HG03571 (cell line): ENCODE results near the gene SPEG.

Experiments
- ATAC-seq: cut with Tn5 transposase; IDR thresholded peaks from one replicate; pipeline ENCODE4 v1.9.1; 2021; ENCODE audit not compliant: unreplicated experiment

The SPEG gene

DNA sequence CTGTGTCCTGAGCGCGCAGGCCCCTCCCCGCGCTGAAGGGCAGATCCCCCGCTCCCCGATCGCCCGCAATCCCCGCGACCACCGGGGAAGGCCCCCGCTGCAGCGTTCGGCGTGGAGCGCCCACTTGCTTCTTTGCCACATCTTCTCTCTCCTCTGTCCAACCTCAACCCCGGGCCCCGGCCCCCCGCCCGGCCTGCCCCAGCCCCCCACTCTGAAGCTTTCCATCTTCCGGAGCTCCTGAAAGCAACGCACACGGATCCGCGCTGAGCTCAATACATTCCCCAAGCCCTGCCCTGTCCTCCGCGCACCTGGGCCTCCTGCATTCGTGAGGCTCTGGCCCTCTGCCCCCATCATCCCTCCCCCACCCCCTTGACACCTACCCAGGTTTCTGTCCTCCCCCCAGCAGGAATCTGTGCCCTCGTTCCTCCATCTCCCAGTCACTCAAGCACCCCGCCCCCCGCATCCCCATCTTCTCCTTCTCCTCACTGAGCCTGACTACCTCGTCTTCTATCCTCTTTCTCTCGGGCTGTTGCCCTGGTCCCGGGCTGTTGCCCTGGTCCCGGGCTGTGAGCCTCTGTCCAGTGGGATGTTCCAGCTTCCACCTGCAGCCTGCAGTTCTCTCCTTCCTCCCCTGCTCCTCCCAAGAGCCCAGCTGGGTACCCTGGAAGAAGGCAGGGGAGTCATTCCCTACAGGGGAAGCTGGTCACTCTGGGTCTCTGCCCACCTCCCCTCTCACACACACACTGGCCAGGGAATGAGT lies 7.8 kb downstream of the SPEG start:
- ATAC-seq: no peak

DNA sequence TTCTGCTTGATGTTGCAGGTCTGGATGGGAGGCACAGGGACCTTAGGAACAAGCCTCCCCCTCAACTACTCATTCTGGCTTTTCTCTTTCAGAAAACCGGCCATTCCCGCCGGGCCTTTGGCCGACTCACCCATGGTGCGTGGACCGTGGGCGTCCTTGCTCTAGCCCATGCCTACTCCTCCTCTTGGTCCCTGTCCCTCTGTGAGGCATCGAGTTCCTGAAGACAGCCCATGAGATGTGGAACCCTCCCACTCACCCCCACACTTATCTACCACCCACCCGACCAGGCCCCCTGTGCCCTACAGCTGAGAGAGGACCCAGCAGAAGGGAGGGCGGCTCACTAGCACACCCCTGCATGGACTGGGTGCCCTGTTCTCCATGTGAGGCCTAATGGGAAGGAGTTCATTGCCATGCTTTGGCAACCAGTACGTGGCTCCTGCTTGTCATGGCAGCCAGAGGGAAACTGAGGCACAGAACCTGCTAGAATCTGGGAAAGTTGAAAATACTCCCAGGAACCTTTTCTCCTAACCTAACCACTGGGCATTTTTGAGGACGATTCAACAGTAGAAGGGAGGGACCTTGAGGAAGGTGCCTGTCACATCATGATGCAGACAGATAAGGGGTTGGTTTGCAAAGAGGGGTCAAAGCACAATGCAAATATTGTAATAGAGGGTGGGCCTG lies 8.5 kb downstream of the SPEG start:
- no peak for ATAC-seq

DNA sequence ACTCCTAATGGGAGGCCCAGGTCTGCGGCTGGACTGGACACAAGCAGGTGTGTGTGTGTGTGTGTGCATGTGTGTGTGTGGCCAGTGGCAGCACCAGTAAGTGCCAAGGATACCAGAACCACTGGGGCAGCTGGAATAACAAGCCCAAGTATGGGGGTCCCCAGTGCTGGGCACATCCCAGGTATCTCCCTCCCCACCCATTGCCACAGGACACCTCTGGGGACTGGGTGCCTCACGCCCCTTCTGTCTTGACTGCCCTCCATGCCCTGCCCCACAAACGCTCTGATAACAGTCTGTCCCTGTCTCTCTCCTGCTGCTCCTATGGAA lies 9.0 kb downstream of the SPEG start:
- no peak for ATAC-seq

DNA sequence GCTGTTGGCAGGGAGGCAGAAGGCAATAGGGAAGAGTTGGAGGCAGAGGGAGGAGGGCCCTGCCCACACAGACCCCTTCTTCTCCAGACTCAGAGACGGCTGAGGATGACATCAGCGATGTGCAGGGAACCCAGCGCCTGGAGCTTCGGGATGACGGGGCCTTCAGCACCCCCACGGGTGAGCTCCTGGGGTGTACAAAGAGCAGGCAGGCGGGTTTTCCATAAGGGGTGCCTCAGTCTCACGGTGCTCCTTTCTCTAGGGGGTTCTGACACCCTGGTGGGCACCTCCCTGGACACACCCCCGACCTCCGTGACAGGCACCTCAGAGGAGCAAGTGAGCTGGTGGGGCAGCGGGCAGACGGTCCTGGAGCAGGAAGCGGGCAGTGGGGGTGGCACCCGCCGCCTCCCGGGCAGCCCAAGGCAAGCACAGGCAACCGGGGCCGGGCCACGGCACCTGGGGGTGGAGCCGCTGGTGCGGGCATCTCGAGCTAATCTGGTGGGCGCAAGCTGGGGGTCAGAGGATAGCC lies 10.0 kb downstream of the SPEG start:
- no peak for ATAC-seq

DNA sequence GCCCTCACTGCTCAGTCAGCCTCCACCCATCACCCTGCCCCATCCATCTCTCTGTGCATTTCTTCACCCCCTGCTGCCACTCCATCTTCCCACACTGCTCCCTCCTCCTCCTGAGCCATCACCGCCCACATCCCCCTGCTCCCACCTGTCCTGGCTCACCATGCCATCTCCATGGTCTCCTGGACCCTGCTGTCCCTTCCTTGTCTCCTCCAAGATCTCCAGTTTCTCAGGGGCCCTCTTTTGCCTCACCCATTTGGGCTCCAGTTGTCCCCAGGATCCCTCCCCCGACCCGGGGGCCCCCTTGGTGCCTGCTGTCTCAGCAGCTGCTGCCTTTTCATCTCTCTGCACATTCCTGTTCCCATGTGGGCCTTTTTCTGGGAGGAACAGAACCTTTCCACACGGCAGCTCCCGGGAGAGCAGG lies 10.6 kb downstream of the SPEG start:
- no peak for ATAC-seq

DNA sequence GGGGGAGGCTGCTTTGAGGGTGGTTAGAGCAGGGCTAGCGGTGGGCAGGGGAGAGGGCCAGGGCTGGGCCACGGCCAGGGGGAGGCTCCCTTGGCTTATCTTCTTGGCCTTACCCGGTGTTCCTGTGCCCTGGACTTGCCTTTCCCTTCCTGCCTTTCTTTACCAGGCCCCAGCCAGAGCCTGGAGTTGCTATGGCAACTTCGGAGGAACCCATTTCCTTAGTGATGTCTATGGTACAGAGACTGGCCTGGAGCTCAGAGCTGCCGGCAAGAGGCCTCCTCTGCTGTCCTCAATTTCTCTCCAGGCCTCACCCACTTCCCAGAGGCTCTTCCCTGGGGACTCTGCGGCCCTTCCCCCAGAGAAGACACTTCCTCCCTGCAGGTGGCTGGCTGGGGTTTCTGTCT lies 11.5 kb downstream of the SPEG start:
- ATAC-seq: no peak

DNA sequence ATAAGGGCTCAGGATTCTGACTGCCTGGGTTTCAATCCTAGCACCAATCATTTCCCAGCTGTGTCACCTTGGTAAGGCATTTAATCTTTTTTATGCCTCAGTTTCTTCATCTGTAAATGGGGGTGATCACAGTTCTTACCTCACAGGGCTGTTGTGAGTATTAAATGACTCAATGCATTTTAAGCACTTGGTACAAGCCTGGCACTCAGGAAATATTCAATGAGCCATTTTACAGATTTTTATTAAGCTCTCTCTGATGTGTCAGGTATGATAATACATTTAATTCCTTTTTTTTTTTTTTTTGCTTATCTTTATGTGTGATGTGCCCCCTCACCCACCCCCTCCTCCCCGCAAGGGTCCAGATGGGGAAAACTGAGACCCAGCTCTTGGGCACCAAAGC lies 12.0 kb downstream of the SPEG start:
- no peak for ATAC-seq

DNA sequence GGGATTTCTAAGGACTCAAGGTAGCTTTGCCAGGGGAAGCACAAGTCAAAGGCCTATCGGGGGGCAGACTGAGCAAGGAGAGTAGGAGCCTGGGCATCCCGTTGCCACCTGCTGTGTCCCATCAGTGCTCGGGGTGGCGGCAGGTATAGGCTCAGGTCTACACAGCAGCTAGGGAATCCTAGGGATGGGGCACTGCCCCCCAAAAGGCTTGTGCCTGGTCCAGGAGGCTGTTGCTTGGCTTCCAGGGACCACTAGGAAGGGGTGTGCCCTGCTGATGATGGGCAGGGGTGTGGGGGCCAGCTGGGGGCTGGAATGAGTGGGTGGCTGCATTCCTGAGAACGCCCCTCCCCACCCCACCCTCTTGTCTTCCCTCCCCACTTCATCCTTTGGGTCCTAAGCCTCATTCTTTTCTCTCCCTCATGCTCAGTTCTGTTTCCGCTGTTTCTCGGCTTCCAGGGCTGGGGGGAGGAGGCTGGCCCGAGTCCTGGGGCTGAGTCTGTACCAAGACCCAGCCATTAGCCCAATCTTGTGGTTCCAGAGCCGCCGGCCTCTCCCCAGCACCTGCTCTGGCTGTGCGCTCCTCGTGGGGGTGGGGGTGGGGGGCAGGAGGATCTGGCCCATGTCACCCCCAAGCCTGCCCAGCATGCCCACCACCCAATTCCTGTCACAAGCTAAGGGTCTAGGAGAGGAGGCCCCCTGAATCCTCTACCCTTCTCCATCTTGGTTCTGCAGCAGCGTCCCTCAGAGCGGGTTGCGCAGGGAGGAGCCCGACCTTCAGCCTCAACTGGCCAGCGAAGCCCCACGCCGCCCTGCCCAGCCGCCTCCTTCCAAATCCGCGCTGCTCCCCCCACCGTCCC lies 12.8 kb downstream of the SPEG start:
- ATAC-seq: no peak

DNA sequence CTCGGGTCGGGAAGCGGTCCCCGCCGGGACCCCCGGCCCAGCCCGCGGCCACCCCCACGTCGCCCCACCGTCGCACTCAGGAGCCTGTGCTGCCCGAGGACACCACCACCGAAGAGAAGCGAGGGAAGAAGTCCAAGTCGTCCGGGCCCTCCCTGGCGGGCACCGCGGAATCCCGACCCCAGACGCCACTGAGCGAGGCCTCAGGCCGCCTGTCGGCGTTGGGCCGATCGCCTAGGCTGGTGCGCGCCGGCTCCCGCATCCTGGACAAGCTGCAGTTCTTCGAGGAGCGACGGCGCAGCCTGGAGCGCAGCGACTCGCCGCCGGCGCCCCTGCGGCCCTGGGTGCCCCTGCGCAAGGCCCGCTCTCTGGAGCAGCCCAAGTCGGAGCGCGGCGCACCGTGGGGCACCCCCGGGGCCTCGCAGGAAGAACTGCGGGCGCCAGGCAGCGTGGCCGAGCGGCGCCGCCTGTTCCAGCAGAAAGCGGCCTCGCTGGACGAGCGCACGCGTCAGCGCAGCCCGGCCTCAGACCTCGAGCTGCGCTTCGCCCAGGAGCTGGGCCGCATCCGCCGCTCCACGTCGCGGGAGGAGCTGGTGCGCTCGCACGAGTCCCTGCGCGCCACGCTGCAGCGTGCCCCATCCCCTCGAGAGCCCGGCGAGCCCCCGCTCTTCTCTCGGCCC lies 13.6 kb downstream of the SPEG start:
- ATAC-seq: no peak

DNA sequence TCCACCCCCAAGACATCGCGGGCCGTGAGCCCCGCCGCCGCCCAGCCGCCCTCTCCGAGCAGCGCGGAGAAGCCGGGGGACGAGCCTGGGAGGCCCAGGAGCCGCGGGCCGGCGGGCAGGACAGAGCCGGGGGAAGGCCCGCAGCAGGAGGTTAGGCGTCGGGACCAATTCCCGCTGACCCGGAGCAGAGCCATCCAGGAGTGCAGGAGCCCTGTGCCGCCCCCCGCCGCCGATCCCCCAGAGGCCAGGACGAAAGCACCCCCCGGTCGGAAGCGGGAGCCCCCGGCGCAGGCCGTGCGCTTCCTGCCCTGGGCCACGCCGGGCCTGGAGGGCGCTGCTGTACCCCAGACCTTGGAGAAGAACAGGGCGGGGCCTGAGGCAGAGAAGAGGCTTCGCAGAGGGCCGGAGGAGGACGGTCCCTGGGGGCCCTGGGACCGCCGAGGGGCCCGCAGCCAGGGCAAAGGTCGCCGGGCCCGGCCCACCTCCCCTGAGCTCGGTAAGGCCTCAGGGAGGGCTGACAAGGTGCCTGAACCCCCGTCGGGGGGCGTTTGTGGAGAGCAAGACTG lies 14.2 kb downstream of the SPEG start:
- ATAC-seq: no peak

DNA sequence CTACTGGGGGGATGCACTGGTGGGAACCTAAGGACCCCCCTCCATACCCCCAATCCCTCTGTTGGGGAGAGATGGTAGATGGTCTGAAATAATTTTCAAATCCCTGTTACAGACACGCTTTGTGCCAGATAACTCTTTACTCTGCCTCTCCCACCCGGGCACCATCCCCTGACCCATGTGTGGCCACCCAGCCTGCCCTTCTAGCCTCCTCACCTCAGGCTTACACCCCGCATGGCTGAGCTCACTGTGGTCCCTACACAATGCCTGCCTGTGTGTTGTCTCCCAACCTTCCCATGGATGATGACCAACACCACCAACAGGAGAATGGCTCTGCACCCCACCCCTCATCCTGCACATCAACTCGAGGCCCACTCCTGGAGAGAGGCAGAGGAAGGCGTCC lies 15.0 kb downstream of the SPEG start:
- no peak for ATAC-seq

DNA sequence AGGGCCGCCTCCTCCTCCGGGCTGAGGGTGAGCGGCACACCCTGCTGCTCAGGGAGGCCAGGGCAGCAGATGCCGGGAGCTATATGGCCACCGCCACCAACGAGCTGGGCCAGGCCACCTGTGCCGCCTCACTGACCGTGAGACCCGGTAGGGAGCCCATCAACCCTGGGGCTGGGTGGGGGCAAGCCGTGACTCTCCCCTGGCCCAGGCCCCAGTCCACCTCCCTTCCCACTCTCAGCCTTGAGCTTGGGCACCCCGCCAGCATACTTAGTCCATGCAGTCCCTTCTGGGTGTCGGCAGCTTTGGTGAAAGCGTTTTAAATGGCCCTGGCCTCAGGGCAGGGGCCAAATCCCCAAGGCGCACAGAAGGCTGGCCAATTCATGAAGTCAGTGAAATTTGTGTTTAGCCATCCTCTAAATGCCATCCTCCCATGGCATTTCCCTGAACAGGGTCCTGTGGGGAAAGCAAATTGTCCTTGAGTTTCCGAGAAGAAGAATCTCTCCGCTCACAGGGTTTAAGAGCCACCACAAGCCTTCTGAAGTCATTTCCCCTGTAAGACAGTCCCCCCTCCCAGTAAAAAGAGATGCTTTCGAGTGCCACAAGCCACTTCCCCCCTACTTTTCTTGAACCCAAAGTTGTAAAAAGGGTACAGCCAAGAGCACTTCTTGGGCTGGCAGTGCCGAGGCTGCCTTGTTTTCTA lies 17.2 kb downstream of the SPEG start:
- no peak for ATAC-seq

DNA sequence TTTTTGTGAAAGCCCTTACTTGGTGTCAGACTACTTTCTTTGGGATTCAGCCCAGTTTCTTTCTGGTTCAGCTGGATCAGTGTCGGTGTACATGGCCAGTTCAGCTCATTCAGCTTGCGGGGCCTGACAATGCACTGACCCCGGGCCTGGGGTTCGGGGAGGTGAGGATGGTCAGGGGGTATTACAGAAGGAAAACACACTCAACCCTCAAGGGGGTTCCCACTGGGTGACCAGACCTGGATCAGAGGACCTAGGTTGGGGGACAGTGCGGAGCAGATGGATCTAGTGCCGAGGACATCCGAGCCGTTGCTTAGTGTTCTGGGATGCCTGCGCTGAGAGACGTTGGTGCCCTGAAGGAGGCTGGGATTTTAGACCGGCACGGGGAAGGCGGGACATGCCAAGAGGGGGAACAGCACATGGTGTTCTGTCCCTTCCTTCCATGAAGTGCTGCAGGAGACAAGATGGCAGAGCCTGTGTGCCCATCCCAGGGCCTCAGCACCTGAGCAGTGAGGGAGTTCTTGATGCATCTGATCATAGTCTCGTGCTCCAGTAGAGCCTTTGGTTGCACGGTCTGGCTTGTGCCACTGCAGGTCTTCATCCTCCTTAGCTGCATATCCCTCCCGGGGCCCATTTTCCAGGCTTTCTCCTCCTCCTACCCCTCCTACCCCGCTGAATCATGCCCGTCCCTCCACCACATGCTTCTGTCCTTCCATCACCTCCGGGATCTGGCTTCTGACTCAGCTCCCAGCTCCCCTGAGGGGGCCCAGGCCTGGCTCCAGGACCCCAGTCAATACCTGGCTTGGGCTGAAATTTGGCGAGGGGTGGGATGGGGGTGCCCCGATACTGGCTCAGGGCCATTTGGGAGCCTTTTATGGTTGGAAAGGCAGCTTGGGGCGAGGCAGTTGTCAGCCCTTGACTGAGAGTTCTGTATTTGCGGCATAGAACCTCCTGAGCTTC lies 18.0 kb downstream of the SPEG start:
- no peak for ATAC-seq

DNA sequence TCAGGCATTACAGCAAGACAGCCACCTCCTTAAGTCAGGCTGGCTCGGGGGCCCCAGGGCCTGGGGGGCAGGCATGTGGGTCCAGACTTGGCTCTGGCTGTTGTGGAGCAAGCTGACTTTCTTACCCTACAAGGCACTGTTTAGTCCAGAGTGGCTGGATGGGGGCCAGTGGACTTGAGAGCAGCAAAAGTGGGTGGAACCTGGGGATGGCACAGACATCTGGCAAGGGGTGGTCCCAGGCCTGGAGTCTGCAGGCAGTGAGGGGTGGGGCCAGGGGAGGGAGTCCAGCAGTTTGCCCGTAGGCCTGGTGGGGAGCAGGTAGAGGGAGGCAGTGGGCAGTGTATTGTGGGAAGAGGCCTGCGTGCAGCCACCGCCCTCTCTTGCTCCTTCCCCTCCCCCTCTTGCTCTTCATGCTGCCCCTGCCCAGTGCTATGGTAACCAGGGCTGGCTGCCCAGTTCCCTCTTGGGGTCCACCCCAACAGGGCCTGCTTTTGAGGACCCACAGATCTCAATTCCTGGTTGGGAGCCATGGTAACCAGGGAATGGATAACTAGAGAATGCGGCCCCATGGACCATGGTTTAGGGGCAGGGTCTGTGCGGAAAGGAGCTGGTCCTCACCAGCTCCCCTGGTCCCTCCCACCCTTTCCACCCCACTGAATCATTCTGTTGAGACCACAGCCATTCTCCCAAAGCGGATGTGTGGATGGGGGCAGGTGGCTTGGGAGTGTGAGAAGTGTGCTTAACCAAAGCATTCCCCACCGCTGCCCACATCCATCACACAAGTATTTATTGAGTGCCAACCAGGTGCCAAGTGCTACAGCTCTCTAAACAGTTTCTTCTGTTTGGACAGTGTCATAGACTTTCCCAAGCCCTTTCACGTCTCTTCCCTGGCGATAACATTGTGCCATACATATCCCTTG lies 19.3 kb downstream of the SPEG start:
- no peak for ATAC-seq

DNA sequence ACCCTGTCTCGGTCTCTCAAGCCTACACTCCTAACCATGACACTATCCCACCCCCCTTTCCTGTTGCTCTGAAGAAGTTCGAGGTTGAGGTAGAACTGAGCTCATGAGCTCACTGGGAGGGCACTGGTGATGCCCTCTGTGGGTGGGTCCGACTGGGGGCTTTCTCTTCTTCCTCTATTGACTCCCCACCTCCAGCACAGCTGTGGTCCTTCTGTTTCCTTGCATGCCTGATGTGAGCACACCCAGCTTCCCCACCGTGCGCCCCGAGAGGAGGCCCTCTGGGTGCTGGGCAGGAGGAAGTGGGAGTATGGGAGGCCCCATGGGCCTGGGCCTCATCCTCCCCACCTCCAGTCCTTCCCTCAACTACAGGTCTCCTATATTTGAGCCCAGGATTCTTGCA lies 20.9 kb downstream of the SPEG start:
- ATAC-seq: no peak

DNA sequence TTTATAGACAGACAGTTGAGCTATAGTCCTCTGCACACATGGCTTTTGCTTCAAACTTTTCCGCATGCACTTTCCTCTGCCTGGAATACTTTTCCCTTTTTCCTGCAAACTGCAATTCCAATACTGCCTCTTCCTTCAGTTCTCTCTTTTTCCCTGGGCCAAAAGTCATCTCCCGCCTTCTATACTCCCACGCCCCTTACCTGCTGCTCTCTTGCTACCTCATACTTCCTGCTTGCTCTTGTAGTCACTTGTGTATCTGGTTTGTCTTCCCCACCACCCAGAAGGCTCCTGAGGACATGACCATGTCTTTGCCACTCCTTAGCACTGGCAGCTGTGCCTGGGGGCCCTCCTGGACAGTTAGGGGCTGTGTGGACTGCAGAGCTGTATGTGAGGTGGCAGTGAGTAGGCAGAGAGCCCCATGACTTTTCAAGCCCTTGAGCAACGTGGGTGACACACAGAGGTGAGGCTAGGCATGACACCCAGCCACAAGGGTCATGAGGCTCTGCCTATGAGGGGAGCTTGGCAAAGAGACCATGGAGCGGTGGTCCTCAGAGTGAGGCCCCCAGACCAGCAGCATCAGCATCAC lies 23.2 kb downstream of the SPEG start:
- ATAC-seq: no peak

DNA sequence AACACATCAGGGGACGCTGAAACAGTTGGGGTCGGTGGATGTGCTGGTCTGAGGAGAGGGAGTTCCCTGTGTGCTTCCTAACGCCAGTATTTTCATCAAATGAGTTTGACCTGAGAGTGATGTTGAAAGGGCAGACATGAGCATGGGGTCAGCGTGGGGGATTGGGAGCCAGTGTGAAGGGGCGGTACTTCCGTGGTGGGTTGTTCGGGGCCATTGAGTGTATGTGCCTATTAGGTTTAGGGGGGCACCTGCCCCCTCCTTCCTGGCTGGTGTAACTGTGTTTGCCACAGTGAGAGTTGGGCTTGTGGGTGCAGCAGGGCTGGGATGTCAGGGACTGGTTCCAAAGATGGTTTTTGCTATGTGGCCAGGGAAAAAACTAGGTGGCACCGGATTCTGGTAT lies 24.4 kb downstream of the SPEG start:
- ATAC-seq: no peak
